NOMO-1 treated with dmso at 0.1 percent for 144 hours (cell line): ENCODE results near the gene ADAMTS17.

Experiments used
- DNase-seq: peaks from one replicate; lab custom pipeline; 2025; ENCODE audit not compliant: unreplicated experiment; lab: John Stamatoyannopoulos, UW

The ADAMTS17 gene

GRCh38 chr15:100227781-100228180 lies 114.0 kb downstream of the ADAMTS17 start:
- DNase-seq = no peak

- no peak for DNase-seq
Measured at GRCh38 chr15:100226107-100226506, 115.7 kb downstream of the ADAMTS17 start.

DNA sequence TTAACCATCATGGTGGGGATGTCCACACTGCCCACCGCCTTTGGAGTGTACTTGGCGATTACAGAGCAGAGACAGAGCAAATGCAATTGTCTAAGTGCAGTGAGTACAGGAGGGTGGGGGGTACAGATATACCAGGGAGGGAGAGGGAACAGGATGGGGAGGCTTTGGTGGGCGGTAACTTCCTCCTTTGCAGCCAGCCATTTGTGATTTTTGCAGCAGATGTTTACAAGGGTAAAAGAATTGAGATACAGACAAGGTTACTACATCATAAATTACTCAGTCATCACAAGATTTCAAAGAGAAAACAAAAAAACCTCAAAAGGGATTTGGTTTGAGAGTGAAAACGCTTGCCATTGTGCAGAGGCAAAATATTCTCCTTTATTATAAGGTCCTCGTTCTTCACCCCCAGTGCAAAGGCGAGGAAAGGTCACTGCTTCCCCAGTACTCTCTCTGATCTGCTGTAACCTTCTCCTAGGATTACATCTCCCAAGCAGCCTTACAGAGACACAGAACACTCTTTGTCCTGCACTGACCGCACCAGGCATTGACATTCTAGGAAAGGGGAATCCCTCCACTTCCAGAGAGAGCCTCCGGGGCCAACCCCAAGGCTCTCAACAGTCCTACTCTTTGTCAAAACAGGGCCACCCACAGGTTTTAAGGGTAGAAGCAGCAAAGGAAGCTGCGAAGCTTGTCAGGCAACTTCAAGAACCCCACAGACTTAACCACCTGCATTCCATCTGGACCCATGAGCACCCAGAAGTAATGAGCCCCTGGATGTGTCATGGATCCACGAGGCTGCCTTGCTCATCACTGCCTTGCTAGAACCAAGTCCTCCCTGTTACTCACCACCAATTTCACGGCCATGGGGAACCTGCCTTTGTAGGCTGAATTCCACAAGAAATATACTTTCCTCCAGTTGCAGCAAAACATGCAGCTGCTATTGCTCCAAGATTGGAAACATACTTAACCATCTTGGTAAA lies 117.3 kb downstream of the ADAMTS17 start:
- no peak for DNase-seq

- DNase-seq = no peak
Measured at GRCh38 chr15:100222349-100222715, 119.4 kb downstream of the ADAMTS17 start.

DNA sequence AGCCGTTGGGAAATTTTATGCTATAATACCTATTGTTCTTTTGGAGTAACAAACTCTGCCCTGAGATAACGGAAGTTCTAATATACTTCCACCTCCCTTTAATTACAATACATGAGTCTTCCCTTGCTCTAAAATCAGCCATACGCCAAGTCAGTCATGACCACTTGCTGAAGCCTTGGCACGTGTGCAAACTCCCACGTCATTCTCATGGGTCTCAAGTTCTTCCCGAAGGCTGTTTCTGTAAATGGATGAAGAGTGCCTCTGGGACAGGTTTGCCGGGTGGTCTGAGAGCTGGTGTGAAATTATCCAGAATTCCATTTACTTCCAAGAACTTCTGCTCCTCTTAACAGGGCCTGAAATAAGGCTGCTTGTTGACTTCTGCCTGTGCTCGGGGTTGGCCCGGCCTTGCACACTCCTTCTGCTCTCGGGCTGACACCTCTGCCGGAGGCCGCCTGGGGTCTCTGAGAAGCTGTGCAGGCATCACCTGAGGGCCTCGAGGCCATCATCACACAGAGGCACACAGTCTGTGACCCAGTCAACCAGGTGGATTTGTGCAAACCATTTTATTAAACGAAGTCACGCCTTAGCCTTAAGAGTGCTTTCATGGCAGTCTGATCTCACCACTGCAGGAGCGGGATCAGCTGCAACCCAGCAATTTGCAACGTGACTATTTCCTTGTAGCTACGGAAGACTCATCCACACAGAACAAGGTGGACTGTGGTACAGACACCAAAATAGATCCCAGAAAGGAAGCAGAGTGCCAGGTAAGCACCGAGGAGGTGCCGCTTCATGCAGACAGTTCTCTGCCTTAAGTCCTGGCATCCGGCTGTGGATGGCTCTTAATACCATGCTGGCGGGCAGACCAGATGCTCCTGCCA lies 120.1 kb downstream of the ADAMTS17 start:
- DNase-seq = no peak

DNA sequence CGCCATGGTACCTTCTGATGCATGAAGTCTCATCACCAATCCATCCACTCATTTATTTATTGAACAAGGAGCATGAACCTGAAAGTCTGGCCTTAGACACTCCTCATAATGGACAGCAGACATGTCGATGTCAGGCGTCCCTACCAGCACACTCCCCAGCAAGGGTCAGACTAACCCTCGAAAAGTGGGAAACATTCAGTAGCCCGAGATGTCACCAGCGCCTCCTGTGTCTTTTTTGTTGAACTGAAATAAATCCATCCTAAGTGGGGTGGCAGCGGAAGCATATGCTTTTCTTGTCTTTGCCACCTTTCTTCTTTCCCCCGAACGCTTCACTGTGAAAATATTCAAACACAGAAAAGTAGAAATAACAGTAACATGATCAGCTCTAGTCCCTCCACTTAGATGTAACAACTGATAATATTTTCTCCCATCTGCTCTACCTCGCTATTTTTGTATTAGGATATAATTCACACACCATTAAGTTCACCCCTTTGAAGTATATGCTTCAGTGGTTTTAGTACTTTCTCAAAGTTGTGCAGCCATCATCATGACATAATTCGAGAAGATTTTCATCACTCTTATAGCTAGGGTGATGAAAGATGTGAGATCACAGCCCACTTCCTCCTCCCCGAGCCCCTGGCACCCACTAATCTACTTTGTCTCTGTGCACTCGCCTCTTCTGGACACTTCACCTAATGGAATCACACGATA lies 121.6 kb downstream of the ADAMTS17 start:
- DNase-seq = no peak

DNA sequence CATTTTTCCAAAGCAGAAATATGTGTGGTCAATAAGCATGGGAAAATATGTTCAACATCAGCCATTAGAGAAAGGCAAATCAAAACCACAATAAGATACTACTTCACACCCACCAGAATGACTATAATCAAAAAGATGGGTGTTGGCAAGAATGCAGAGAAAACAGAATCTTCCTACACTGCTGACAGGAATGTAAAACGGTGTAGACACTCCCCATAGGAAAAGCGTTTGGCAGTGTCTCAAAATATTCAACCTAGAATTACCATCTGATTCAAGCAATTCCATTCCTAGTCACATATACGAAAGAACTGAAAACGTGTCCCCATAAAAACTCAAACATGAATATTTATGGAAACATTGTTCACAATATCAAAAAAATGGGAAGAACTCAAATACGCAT lies 123.3 kb downstream of the ADAMTS17 start:
- DNase-seq = no peak

DNA sequence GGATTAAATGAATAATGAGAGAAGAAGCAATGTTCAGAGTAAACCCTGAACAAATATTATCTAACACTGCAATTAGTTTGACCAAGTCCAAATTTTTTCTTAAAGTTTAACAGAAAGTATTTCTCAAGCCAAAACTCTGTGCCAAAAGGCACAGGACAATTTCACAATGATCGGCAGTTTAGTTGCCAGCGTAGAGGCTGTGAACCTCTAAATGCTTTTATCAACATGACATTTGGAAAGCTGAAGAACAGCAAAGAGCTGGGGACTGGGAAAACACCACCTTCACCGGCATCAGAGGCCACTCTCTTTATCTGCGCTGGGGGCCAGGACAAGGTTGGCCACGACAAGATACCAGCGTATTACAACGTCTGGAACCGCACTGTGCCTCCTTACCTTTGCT lies 125.6 kb downstream of the ADAMTS17 start:
- no peak for DNase-seq

DNA sequence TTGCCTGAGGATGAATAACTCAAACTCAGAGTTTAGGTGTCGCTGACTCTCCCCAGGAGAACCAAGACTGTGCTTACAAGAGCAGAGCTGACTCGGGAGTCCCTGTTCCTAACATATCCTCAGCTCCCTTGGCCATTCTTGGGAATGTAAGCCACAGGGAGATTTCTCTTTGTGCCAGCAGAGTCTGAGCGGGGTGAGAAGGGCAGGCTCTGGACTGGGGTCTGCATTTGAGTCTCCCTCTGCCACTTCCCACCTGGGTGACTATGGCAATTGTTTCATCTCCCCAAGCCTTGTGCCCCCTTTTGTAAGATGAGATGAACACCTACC lies 126.0 kb downstream of the ADAMTS17 start:
- DNase-seq = no peak

GRCh38 chr15:100215031-100215842 lies 126.5 kb downstream of the ADAMTS17 start:
- no peak for DNase-seq

GRCh38 chr15:100211855-100212850 lies 129.6 kb downstream of the ADAMTS17 start:
- no peak for DNase-seq

GRCh38 chr15:100210338-100210737 lies 131.4 kb downstream of the ADAMTS17 start:
- DNase-seq = no peak

GRCh38 chr15:100208921-100209603 lies 132.7 kb downstream of the ADAMTS17 start:
- DNase-seq = no peak

GRCh38 chr15:100207053-100207452 lies 134.7 kb downstream of the ADAMTS17 start:
- no peak for DNase-seq

DNA sequence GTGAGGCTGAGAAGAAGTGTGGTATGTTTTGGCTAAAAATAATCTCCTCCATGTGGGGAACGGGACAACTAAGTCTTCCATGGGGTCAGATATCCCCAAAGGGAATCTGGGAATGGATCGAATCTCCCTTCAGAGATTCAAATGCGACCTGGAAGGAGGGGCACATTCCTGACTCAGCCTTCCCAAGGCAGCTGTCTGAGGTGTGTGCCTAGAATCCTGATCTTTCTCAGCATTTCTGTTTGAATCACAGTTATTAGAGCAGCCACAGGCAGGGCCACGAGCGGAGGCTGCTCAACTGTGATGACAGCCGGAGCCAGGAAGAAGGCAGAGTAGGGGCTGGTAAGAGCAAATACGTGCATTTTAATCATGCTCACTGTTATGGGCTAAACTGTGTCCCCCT lies 135.1 kb downstream of the ADAMTS17 start:
- no peak for DNase-seq

DNA sequence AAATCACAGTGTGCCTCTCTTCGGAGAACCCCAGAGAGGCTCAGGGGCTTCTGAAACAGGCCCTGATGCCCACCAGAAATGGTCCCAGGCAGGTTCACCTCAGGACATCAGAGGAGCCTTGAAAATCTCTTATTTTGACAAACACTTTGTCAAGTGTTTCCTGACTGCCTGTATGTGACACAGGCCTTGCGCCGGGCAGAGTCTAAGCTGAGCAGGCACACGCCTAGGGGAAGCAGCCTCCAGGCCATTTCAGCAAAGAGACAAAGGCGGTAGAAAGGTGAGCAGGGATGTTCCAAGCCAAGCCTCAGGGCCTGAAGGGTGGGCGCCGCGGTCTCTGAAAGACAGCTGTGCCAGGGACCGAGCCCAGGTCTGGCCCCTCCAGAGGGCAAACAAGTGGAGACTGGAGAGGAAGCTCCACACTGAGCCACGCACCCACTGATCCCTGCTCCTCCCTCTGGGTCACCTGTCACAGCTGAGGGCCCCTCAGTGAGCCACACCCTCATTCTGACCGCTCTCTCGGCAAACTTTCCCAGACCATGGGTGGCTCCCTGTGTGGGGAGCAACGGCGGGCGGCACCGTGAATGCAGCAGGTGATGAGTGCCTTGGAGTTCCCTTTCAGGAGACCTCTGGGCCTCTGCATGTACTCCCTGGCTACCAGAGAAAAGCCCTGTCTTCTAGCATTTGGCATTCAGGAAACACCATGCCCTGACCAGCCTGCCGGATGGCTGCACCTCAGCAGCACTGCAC lies 136.1 kb downstream of the ADAMTS17 start:
- DNase-seq = no peak

DNA sequence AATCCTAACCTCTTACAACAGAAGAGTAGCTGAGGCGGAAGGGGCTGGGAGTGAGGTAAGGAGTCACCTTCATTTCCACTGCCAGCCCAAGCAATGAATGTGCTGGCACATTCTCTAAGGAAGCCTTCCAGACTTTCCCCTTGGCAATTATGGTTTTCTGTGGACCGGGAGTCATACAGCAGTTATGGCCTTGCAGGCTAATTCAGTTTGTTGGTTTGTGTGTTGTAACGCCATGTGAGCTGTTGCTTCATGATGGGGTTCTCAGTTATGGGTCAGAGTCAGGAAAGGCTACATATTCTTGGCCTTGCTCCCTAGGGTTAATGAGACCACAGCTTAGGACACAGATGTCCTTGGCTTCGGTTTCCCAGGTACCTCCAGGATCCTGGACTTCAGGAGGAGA lies 137.0 kb downstream of the ADAMTS17 start:
- no peak for DNase-seq

GRCh38 chr15:100204211-100204610 lies 137.6 kb downstream of the ADAMTS17 start:
- DNase-seq = no peak
